GM20000 (cell line): ENCODE results near the gene CNN3.

Experiments
- DNase-seq: peaks from one replicate; pipeline ENCODE4 v3.0.0; 2012; ENCODE audit warnings: low spot score
- TF ChIP-seq, protein P1 (sequence below): IDR thresholded peaks from 2 replicates; pipeline ENCODE4 v1.5.1; 2012; ENCODE audit warnings: mild to moderate bottlenecking, control low read depth; ENCODE audit errors: extremely low read depth, missing control alignments

Gene CNN3

DNA sequence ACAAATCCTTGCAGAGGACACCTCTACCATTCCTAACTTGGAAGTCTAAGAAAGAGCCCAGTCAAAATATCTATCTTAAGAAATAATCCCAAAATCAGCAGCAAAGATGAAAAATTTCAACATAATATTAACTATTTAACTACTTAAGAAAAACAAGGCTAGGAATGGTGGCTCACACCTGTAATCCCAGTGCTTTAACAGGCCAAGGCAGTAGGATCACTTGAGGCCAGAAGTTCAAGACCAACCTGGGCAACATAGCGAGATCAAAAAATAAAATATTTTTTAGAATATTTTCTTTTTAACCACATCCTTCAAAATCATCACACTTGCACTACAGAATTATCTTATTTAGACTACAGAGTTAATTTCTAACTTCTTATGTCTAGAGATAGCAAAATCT lies 4.9 kb downstream of the CNN3 start:
- no peak for DNase-seq
- TF ChIP-seq, protein P1, sequence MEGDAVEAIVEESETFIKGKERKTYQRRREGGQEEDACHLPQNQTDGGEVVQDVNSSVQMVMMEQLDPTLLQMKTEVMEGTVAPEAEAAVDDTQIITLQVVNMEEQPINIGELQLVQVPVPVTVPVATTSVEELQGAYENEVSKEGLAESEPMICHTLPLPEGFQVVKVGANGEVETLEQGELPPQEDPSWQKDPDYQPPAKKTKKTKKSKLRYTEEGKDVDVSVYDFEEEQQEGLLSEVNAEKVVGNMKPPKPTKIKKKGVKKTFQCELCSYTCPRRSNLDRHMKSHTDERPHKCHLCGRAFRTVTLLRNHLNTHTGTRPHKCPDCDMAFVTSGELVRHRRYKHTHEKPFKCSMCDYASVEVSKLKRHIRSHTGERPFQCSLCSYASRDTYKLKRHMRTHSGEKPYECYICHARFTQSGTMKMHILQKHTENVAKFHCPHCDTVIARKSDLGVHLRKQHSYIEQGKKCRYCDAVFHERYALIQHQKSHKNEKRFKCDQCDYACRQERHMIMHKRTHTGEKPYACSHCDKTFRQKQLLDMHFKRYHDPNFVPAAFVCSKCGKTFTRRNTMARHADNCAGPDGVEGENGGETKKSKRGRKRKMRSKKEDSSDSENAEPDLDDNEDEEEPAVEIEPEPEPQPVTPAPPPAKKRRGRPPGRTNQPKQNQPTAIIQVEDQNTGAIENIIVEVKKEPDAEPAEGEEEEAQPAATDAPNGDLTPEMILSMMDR: no peak

DNA sequence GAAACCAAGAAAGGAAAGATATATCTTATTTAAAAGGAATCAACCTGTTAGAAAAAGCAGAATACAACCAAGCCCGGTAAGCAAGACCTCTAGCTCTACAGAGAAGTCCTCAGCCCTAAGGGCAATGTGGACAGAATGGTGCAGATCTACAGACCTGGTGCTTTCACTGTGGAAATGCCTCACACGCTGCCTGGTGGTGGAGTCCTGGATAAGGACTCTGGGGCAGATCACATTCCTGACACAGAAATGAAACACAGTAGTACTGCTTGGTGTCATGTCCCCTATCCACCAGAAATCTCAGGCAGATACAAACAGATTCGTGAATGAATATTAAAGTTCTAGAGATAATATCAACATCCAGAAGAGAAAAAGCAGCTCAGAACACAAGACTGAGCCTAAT lies 6.8 kb downstream of the CNN3 start:
- DNase-seq: no peak
- TF ChIP-seq, protein P1: no peak

DNA sequence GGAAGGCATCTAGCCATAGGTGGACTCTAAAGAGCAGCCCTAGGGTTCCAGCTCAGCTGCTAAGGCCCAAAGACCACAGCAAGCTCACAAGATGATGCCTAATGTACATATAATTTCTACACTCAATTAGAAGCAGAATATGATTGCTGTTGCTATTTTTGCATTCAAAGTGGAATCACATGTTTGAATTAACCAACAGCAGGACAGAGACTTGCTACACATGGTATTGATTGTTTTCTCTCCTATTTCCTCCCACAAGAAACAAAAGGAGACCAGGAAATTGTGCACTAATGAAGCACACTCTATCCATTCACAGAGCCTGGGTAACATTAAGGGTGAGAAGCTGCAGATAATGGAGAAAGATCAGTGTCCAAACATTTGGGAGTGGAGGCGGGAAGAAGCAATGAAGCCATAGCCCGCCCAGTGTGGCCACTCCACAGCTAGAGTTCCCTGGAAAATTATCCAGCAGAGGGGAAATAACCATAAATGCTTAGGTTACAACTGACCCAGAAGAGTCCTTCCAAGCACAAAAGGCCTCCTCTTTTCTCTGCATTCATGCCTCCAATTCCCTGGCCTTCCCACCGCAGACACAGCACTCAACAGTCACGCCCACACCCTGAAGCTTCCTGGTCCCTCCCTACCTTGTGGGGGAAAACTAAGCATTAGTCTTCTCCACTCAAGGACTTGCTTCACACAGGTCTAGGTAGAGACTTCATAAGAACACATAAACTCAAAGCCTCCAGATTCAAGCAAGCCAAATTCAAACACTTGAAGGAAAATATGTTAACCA lies 7.5 kb downstream of the CNN3 start:
- no peak for DNase-seq
- TF ChIP-seq, protein P1: no peak

DNA sequence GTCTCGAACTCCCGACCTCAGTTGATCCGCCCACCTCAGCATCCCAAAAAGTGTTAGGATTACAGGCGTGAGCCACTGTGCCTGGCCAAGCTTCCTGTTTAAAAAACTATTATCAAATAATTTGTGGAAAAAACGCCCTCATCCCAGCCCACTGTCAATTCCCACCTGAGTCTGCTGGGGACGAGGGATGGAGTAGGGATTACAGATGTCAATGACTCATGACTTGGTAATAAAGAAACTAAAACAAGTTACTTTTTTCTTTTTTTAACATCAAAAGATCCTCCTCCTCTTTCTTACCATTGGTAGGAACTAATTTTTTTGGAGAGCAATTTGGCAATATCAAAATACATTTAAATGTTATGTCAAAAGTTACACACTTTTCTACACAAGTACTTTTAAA lies 9.7 kb downstream of the CNN3 start:
- DNase-seq: no peak
- TF ChIP-seq, protein P1: no peak

DNA sequence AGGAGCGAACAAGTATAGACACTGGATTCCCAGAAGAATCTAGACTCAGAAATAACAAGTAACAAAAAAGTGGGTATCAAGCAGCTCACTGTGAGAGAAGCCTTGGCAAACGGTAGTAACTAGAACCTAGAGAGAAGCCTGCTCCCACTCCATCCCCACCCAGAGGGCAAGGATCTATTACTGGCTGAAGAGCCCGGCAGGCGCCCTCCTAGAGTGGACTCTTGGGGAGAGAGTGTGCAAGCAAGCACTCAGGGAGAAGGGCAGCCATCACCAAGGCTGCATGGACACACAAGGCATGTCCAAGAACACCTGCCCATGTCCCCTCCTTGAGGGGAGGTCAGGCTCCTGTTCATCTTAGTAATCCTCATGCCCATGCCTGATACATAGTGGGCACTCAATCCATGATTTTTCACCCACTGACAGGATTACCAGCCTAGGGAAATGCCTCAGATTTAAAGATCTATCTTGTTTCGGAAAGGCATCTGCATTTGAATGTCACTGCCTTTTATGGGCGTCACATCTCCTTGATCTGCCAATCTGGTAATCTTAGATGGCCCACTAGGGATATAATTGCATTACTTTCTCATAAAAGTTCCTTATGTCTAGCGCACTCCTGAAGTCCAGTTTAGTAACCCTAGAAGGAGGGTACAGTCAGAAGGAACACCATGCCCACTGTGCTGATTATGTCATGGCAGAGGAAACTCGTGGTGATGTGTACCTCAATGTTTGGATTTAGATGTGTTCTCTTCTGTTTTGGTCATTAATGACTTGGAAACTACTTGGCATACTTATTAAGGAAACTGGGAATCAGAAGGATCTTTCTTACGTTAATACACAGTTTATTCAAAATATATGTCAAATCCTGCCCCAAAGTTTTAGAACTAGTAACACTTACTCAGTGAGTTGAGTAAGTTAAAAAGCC lies 14.4 kb downstream of the CNN3 start:
- TF ChIP-seq, protein P1: no peak

DNA sequence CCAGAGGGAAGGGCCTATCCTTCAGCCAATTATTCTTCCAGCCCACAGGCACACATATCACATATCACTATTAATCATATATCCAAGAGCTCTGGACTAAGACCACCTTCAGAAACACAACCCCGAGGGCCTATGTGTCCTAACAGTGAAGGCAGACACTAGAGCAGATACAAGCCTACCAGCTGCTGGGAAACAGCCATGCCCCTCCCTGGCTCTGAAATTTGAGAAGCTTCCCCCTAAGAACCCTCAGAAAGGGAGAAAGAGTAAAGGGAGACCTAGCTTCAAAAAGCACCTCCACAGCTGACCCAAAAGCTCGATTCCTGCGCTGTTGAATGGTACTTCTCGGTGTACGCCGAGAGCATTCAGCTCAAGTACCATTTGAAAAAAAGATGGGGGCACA lies 17.4 kb downstream of the CNN3 start:
- no peak for DNase-seq
- TF ChIP-seq, protein P1: no peak

More for the DNA sequence above, 14.4 kb downstream of the CNN3 start:
- DNase-seq: no peak

DNA sequence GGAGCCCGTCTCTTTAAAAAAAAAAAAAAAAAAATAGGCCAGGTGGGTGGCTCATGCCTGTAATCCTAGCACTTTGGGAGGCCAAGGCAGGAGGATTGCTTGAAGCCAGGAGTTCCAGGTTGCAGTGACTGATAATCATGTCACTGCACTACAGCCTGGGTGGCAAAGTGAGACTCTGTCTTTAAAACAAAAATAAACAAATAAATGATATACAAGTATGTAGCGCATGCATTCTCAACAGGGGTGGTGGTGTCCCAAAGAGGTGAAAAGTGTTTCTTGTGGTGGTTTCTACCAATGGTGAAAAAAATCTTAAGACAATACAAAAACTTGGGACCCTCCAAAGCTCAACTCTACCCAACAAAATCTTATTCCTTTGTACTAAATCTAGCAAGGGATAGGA lies 17.9 kb downstream of the CNN3 start:
- DNase-seq: no peak
- TF ChIP-seq, protein P1: no peak
